ENCODE results near the gene PACSIN2. TPM values are rescaled to one million over a fixed set of nuclear protein-coding genes. Genes with fewer than 3 reads are reported as not detected.

PACSIN2 gene
- total RNA-seq, 1 donor from 2014 or later, result 87.8 TPM

- Mint-ChIP-seq H3K4me1 (ENCODE audit: low read depth, unreplicated experiment) (peaks cover 35% of the 10 kb centered on the region), H3K27me3 (ENCODE audit: low read depth, unreplicated experiment) (no peaks in the 10 kb centered on the region), H3K4me3 (ENCODE audit: unreplicated experiment) (no peak overlapping the region), H3K27ac (ENCODE audit: unreplicated experiment) (peak overlapping the region; percentile 21), H3K9me3 (ENCODE audit: unreplicated experiment) (no peaks in the 10 kb centered on the region), H3K36me3 (ENCODE audit: low read depth, unreplicated experiment) (peaks cover 20% of the 10 kb centered on the region)
- Histone ChIP-seq H3K27me3 (ENCODE audit: insufficient read depth, low read length) (no peaks in the 10 kb centered on the region), H3K27ac (ENCODE audit: low read depth, low read length) (no peak overlapping the region), H4K20me1 (ENCODE audit: insufficient read depth, low read length) (peaks cover 87% of the 10 kb centered on the region), H3K4me2 (ENCODE audit: low read length) (no peak overlapping the region), H3K4me3 (ENCODE audit: insufficient read depth, low read depth, low read length) (no peak overlapping the region), H3K36me3 (ENCODE audit: insufficient read depth, low read length) (no peaks in the 10 kb centered on the region), H3K4me1 (ENCODE audit: insufficient read depth, low read length) (peaks cover 19% of the 10 kb centered on the region), H3K79me2 (ENCODE audit: insufficient read depth, low read length) (peaks cover 95% of the 10 kb centered on the region), H2AFZ (ENCODE audit: low read depth, low read length) (no peak overlapping the region), H3K9me3 (ENCODE audit: insufficient read depth, low read depth, low read length) (no peaks in the 10 kb centered on the region), H3K9ac (ENCODE audit: low read length) (no peak overlapping the region)
- FAIRE-seq (no peak), DNase-seq (ENCODE audit: low read depth) (no peak)
- TF ChIP-seq CTCF (IDR thresholded peaks at IDR 0.05; ENCODE audit: insufficient read depth, low read depth, low read length) (no peak), EZH2 (IDR thresholded peaks at IDR 0.05; ENCODE audit: insufficient read depth, low read length) (no peak)
Observed at GRCh38 chr22:42951093-42951710, 63.7 kb downstream of the PACSIN2 start.

- no peaks in the 10 kb centered on the region for H3K27me3 Mint-ChIP-seq (ENCODE audit: low read depth, unreplicated experiment)
- H3K4me1 ChIP-seq (ENCODE audit: insufficient read depth, low read length), result peaks cover 25% of the 10 kb centered on the region
- H3K4me3 Mint-ChIP-seq (ENCODE audit: unreplicated experiment), result no peak overlapping the region
- TF ChIP-seq EZH2 (IDR thresholded peaks at IDR 0.05; ENCODE audit: insufficient read depth, low read length) (no peak), CTCF (IDR thresholded peaks at IDR 0.05; ENCODE audit: insufficient read depth, low read depth, low read length) (no peak)
- H4K20me1 ChIP-seq (ENCODE audit: insufficient read depth, low read length), result peaks cover 89% of the 10 kb centered on the region
- peaks cover 95% of the 10 kb centered on the region for H3K79me2 ChIP-seq (ENCODE audit: insufficient read depth, low read length)
- H3K4me3 ChIP-seq (ENCODE audit: insufficient read depth, low read depth, low read length), result no peak overlapping the region
- peaks cover 45% of the 10 kb centered on the region for H3K4me1 Mint-ChIP-seq (ENCODE audit: low read depth, unreplicated experiment)
- H3K27me3 ChIP-seq (ENCODE audit: insufficient read depth, low read length), result no peaks in the 10 kb centered on the region
- H3K4me2 ChIP-seq (ENCODE audit: low read length), result no peak overlapping the region
- H3K9me3 ChIP-seq (ENCODE audit: insufficient read depth, low read depth, low read length), result no peaks in the 10 kb centered on the region
- FAIRE-seq (no peak), DNase-seq (ENCODE audit: low read depth) (no peak)
- H3K9me3 Mint-ChIP-seq (ENCODE audit: unreplicated experiment), result no peaks in the 10 kb centered on the region
- H2AFZ ChIP-seq (ENCODE audit: low read depth, low read length), result no peak overlapping the region
- no peaks in the 10 kb centered on the region for H3K36me3 ChIP-seq (ENCODE audit: insufficient read depth, low read length)
- no peak overlapping the region for H3K27ac ChIP-seq (ENCODE audit: low read depth, low read length)
- H3K27ac Mint-ChIP-seq (ENCODE audit: unreplicated experiment), result no peak overlapping the region
- no peak overlapping the region for H3K9ac ChIP-seq (ENCODE audit: low read length)
- peaks cover 17% of the 10 kb centered on the region for H3K36me3 Mint-ChIP-seq (ENCODE audit: low read depth, unreplicated experiment)
Observed at GRCh38 chr22:42950281-42950680, 64.7 kb downstream of the PACSIN2 start.

- H3K4me3 ChIP-seq (ENCODE audit: insufficient read depth, low read depth, low read length), result no peak overlapping the region
- no peak overlapping the region for H3K9ac ChIP-seq (ENCODE audit: low read length)
- H2AFZ ChIP-seq (ENCODE audit: low read depth, low read length), result no peak overlapping the region
- H4K20me1 ChIP-seq (ENCODE audit: insufficient read depth, low read length), result peaks cover 83% of the 10 kb centered on the region
- H3K27ac ChIP-seq (ENCODE audit: low read depth, low read length), result no peak overlapping the region
- Mint-ChIP-seq H3K9me3 (ENCODE audit: unreplicated experiment) (no peaks in the 10 kb centered on the region), H3K36me3 (ENCODE audit: low read depth, unreplicated experiment) (peaks cover 8% of the 10 kb centered on the region), H3K27me3 (ENCODE audit: low read depth, unreplicated experiment) (no peaks in the 10 kb centered on the region), H3K4me3 (ENCODE audit: unreplicated experiment) (no peak overlapping the region), H3K4me1 (ENCODE audit: low read depth, unreplicated experiment) (peaks cover 48% of the 10 kb centered on the region), H3K27ac (ENCODE audit: unreplicated experiment) (peak overlapping the region; percentile 48)
- peaks cover 25% of the 10 kb centered on the region for H3K4me1 ChIP-seq (ENCODE audit: insufficient read depth, low read length)
- H3K27me3 ChIP-seq (ENCODE audit: insufficient read depth, low read length), result no peaks in the 10 kb centered on the region
- FAIRE-seq, result no peak
- no peaks in the 10 kb centered on the region for H3K9me3 ChIP-seq (ENCODE audit: insufficient read depth, low read depth, low read length)
- no peaks in the 10 kb centered on the region for H3K36me3 ChIP-seq (ENCODE audit: insufficient read depth, low read length)
- H3K79me2 ChIP-seq (ENCODE audit: insufficient read depth, low read length), result peaks cover 95% of the 10 kb centered on the region
- no peak overlapping the region for H3K4me2 ChIP-seq (ENCODE audit: low read length)
- TF ChIP-seq CTCF (IDR thresholded peaks at IDR 0.05; ENCODE audit: insufficient read depth, low read depth, low read length) (no peak), EZH2 (IDR thresholded peaks at IDR 0.05; ENCODE audit: insufficient read depth, low read length) (no peak)
- DNase-seq (ENCODE audit: low read depth), result peak; percentile 64
Observed at GRCh38 chr22:42949159-42949558, 65.8 kb downstream of the PACSIN2 start.

All from astrocyte (in vitro differentiated cells and primary cell).